Loucy (cell line): ENCODE measurements around the gene TAF4.

Source experiments
- EZH2phosphoT487 ChIP-seq: fragments of 200-600 bp; IDR thresholded peaks from 2 replicates; pipeline ENCODE4 v1.6.1; 2018; ENCODE audit warnings: antibody characterized with exemption, mild to moderate bottlenecking, moderate library complexity, borderline replicate concordance
- TF ChIP-seq, protein P1 (sequence below): fragments of 200-600 bp; sonication (generic); conservative IDR thresholded peaks from 2 replicates; pipeline ENCODE4 v1.5.1; 2014; ENCODE audit warnings: mild to moderate bottlenecking, antibody characterized with exemption, low read length

DNA sequence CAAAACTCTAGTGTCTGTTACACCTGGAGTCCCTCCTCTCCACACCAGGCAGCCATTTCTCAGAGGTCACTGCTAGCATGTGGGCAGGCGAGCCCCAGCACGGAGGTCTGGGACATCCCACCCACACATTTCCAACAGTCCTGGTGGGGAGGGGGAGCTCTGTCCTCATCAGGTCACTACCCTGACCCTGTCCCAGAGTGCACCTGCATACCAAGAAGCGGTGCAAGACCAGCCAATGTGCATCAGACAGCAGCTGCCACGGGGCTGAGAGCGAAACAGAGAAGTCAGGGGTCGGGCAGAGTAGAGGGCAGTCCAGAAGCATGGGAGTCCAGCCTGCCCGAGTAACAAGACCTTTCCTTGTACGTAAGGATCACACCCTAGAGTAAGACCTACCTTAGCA is 71.1 kb downstream of the TAF4 start:
- TF ChIP-seq, protein P1, sequence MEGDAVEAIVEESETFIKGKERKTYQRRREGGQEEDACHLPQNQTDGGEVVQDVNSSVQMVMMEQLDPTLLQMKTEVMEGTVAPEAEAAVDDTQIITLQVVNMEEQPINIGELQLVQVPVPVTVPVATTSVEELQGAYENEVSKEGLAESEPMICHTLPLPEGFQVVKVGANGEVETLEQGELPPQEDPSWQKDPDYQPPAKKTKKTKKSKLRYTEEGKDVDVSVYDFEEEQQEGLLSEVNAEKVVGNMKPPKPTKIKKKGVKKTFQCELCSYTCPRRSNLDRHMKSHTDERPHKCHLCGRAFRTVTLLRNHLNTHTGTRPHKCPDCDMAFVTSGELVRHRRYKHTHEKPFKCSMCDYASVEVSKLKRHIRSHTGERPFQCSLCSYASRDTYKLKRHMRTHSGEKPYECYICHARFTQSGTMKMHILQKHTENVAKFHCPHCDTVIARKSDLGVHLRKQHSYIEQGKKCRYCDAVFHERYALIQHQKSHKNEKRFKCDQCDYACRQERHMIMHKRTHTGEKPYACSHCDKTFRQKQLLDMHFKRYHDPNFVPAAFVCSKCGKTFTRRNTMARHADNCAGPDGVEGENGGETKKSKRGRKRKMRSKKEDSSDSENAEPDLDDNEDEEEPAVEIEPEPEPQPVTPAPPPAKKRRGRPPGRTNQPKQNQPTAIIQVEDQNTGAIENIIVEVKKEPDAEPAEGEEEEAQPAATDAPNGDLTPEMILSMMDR = no peak
- no peak for TF ChIP-seq EZH2phosphoT487
